Esophagus muscularis mucosa (tissue), 4 donors: ENCODE measurements around the gene ME1.

Experiments
- EP300 ChIP-seq: sonication (generic); formaldehyde crosslinking; IDR thresholded peaks from one replicate; pipeline ENCODE4 v1.6.1; 2017; ENCODE audit warnings: antibody characterized with exemption
- POLR2A ChIP-seq: fragments of 450-650 bp; IDR thresholded peaks from one replicate; pipeline ENCODE4 v1.6.1; 2017; ENCODE audit warnings: antibody characterized with exemption, moderate library complexity, mild to moderate bottlenecking, low read depth
- POLR2AphosphoS5 ChIP-seq, 2 donors: sonication (generic); formaldehyde crosslinking; IDR thresholded peaks; one replicate each; pipeline ENCODE4 v1.6.1; 2017; ENCODE audit warnings: antibody characterized with exemption in 2 of 2
- TF ChIP-seq, protein P1 (sequence below), 3 experiments: fragments of 200-600 bp in 2 of 3; fragments of 450-650 bp in 1 of 3; sonication (generic) in 2 of 3; IDR thresholded peaks; one replicate each; pipeline ENCODE4 v1.5.1; 2017 to 2019; ENCODE audit warnings: antibody characterized with exemption in 3 of 3, mild to moderate bottlenecking in 2 of 3, moderate library complexity in 1 of 3

DNA sequence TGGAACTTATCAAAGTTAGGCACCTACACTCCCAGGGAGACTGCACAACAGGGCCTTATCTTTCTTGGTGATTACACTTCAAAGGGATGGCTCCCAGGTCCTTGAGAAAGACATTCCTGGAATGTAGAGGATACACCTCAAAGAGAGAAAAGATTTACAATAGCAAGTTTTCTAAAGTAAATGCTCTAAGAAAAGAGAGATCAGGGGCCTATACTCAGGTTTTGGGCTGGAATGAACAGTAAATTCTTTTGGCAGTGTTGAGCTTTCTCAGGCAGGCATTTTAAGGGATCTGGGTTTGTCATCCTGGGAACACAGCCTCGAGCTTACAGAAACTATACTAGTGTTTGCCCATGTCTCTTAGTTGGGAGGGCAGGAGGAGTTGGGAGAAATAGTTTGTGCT is 31.7 kb upstream of the ME1 start:
- no peak for TF ChIP-seq POLR2A
- TF ChIP-seq, protein P1, sequence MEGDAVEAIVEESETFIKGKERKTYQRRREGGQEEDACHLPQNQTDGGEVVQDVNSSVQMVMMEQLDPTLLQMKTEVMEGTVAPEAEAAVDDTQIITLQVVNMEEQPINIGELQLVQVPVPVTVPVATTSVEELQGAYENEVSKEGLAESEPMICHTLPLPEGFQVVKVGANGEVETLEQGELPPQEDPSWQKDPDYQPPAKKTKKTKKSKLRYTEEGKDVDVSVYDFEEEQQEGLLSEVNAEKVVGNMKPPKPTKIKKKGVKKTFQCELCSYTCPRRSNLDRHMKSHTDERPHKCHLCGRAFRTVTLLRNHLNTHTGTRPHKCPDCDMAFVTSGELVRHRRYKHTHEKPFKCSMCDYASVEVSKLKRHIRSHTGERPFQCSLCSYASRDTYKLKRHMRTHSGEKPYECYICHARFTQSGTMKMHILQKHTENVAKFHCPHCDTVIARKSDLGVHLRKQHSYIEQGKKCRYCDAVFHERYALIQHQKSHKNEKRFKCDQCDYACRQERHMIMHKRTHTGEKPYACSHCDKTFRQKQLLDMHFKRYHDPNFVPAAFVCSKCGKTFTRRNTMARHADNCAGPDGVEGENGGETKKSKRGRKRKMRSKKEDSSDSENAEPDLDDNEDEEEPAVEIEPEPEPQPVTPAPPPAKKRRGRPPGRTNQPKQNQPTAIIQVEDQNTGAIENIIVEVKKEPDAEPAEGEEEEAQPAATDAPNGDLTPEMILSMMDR (IDR thresholded peaks at IDR 0.05), result no peak
- TF ChIP-seq POLR2AphosphoS5 (IDR thresholded peaks at IDR 0.05), result no peak
- TF ChIP-seq EP300, result no peak
